GM23248 (cell line): Measurements from ENCODE around the gene FCHSD1.

Experiments
- EZH2 ChIP-seq: fragments of 200-600 bp; sonication (generic); IDR thresholded peaks from 2 replicates; pipeline ENCODE4 v1.6.1; 2018; ENCODE audit warnings: antibody characterized with exemption, mild to moderate bottlenecking; ENCODE audit not compliant: insufficient read depth, poor library complexity, severe bottlenecking
- EZH2phosphoT487 ChIP-seq: fragments of 200-600 bp; sonication (generic); IDR thresholded peaks from 2 replicates; pipeline ENCODE4 v1.6.1; 2018; ENCODE audit warnings: antibody characterized with exemption, moderate library complexity, mild to moderate bottlenecking, low read depth; ENCODE audit not compliant: insufficient read depth

- TF ChIP-seq EZH2 = no peak
- TF ChIP-seq EZH2phosphoT487 = no peak
These were observed at the start of gene FCHSD1 for GRCh38 chr5:141650851-141651727.
